PFSK-1 (cell line): ENCODE measurements around the gene TSPAN14.

ENCODE experiments used
- POLR2AphosphoS5 ChIP-seq: IDR thresholded peaks from 2 replicates; pipeline ENCODE4 v1.6.1; 2012; ENCODE audit warnings: low read depth, mild to moderate bottlenecking, control low read depth, low read length, moderate library complexity
- TAF1 ChIP-seq: IDR thresholded peaks from 2 replicates; pipeline ENCODE4 v1.6.1; 2012; ENCODE audit warnings: low read length, control low read depth, borderline replicate concordance; ENCODE audit not compliant: insufficient read depth
- TF ChIP-seq, protein P1 (sequence below), 2 experiments: IDR thresholded peaks; 2 replicates each; pipeline versions ENCODE4 v1.6.1 to v1.8.0; 2011 to 2012; ENCODE audit warnings: low read depth in 2 of 2, low read length in 2 of 2, control low read depth in 1 of 2, inconsistent platforms in 1 of 2, mild to moderate bottlenecking in 1 of 2, moderate library complexity in 1 of 2; ENCODE audit not compliant: insufficient read depth in 1 of 2

DNA sequence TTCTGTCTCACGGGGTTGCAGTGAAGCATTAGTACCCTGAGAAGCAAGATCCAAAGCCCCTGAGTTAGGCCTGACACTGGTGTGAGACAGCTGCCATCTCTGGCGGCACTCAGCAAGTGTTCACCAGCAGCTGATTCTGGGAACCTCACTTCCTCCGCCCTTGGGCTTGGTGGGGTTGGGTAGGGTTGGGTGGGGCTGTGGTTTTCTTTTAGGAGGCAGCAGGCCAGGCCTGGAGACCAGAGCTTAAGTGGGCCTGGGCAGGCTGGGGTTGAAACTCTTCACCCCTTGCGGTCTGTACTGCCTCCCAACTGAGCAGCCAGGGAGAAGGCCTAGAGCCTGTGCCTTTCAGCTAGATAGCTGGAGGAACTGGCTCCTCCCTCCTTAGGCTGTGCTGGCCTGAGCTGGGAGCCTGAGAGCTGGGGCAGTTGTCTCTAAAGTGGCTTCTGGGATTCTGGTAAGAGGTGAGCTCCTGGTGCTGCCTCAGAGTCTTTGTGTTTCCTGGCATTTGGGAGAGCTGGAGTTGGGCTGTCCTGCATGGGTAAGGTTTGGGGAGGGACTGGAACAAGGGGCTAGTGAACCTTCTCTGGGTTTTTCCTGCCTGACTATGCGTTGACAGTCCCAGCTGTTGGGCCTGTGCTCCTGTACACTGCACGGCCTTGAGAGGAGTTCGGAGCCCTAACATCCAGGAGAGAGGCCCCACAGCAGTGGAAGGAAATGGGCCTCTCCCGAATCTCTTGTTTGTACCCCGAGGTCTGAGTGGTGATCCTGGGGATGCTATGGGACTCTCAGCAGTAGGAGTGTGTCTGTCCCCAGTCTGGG is 5.1 kb downstream of the TSPAN14 start:
- TF ChIP-seq POLR2AphosphoS5: no peak
- no peak for TF ChIP-seq TAF1
- TF ChIP-seq, protein P1, sequence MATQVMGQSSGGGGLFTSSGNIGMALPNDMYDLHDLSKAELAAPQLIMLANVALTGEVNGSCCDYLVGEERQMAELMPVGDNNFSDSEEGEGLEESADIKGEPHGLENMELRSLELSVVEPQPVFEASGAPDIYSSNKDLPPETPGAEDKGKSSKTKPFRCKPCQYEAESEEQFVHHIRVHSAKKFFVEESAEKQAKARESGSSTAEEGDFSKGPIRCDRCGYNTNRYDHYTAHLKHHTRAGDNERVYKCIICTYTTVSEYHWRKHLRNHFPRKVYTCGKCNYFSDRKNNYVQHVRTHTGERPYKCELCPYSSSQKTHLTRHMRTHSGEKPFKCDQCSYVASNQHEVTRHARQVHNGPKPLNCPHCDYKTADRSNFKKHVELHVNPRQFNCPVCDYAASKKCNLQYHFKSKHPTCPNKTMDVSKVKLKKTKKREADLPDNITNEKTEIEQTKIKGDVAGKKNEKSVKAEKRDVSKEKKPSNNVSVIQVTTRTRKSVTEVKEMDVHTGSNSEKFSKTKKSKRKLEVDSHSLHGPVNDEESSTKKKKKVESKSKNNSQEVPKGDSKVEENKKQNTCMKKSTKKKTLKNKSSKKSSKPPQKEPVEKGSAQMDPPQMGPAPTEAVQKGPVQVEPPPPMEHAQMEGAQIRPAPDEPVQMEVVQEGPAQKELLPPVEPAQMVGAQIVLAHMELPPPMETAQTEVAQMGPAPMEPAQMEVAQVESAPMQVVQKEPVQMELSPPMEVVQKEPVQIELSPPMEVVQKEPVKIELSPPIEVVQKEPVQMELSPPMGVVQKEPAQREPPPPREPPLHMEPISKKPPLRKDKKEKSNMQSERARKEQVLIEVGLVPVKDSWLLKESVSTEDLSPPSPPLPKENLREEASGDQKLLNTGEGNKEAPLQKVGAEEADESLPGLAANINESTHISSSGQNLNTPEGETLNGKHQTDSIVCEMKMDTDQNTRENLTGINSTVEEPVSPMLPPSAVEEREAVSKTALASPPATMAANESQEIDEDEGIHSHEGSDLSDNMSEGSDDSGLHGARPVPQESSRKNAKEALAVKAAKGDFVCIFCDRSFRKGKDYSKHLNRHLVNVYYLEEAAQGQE (IDR thresholded peaks at IDR 0.05; ENCODE audit: insufficient read depth in 1 of 2, low read depth in 2 of 2, low read length in 2 of 2): no peak
